HUES6 (cell line): ENCODE data around the gene MRPL54.

ENCODE experiments used
- H3K27ac ChIP-seq: 2 replicates; pipeline ENCODE4 v1.7.0; 2013; ENCODE audit warnings: low read depth, mild to moderate bottlenecking, low read length, inconsistent platforms
- H3K27me3 ChIP-seq: 2 replicates; pipeline ENCODE4 v1.6.1; 2013; ENCODE audit warnings: low read length; ENCODE audit not compliant: control insufficient read depth, insufficient read depth
- H3K36me3 ChIP-seq: 2 replicates; pipeline ENCODE4 v1.6.1; 2013; ENCODE audit warnings: low read length; ENCODE audit not compliant: control insufficient read depth, insufficient read depth
- H3K4me1 ChIP-seq: 2 replicates; pipeline ENCODE4 v1.6.1; 2013; ENCODE audit warnings: low read length; ENCODE audit not compliant: control insufficient read depth, insufficient read depth
- H3K4me3 ChIP-seq: 2 replicates; pipeline ENCODE4 v1.5.1; 2013; ENCODE audit warnings: low read depth, low read length
- H3K9ac ChIP-seq: one replicate; pipeline ENCODE4 v1.6.1; 2013; ENCODE audit warnings: mild to moderate bottlenecking, low read length
- H3K9me3 ChIP-seq: 2 replicates; pipeline ENCODE4 v1.6.1; 2013; ENCODE audit warnings: low read depth, low read length; ENCODE audit not compliant: control insufficient read depth, insufficient read depth

The MRPL54 gene

DNA sequence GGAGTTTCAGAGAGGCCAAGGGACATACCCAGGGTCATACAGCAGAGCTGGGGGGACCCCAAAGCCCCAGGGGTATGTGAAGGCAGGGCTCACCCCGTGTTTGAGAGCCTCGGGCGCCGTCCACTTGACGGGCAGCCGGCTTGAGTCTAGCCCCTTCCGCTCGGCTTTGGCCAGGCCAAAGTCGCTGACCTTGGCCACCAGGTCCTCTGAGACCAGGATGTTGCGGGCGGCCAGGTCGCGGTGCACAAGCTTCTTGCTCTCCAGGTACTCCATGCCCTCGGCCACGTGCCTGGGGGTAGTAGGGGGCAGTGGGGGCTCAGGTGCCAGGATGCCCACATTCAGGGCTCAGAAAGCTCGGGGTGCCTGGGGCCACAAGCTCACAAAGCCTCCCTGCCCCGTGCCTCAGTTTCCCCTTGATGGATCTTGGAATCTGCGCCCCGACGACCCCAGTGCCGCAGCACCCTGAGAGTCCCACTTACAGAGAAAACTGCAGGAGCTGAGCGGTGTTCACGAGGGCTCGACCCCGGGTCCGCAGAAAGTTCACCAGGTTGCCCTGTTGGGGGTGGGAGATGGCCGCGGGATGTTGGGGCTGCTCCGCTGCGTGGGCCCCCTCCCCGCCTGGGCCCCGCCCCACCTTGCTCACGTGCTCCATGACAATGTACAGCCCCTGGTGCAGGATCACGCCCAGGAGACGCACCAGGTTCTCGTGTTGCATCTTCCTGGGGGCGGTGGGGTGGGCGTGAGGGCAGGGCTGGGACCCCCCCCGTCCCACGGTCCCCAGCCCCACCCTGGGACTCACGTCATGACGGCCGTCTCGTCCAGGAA lies 16.6 kb downstream of the MRPL54 start:
- Histone ChIP-seq H3K27me3 (peaks cover 5% of the 10 kb centered on the region), H3K27ac (no peak overlapping the region), H3K9me3 (peaks cover 22% of the 10 kb centered on the region), H3K36me3 (peaks cover 8% of the 10 kb centered on the region; the same call in 1 of the 2 replicates), H3K4me1 (no peaks in the 10 kb centered on the region), H3K4me3 (no peak overlapping the region), H3K9ac (no peak overlapping the region)

DNA sequence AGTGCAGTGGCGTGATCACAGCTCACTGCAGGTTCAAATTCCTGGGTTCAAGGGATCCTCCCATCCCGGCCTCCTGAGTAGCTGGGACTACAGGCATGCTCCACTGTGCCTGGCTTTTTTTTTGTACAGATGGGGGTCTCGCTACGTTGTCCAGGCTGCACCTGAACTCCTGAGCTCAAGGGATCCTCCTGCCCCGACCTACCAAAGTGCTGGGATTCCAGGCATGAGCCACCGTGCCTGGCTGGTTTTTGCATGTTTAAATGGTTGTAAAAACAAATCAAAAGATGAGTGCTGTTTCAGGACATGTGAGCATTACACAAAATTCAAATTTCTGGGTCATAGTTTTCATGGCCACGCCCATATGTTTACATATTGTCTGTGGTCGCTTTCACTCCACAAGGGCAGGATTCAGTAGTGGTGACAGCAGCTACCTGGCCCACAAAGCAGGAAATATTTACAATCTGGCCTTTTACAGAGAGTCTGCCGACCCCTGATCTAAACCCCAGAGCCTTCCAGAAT lies 18.4 kb downstream of the MRPL54 start:
- H3K9me3 ChIP-seq = peaks cover 22% of the 10 kb centered on the region
- H3K4me1 ChIP-seq = peaks cover 9% of the 10 kb centered on the region; the same call in 1 of the 2 replicates
- peaks cover 8% of the 10 kb centered on the region; the same call in 1 of the 2 replicates for H3K36me3 ChIP-seq
- H3K27ac ChIP-seq = no peak overlapping the region
- H3K4me3 ChIP-seq = no peak overlapping the region
- peaks cover 23% of the 10 kb centered on the region for H3K27me3 ChIP-seq
- no peak overlapping the region for H3K9ac ChIP-seq

DNA sequence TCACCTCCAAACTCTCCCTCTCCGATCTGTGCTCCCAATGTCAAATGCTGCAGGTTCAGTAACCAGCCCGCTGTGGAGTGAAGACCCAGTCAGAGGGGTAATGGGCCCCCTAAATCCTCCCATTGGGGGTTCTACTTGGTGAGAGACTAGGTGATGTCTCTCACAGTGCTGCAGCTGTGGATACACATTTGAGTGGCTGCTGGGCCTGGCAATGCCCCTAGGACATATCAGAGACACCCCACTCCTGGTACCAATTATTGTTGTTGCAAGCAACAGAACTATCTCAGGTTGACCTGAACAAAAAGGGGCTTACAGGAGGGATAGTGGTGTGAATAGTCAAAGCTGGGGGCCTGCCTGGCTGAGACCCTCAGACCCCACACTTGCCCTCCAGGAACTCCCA lies 19.1 kb downstream of the MRPL54 start:
- Histone ChIP-seq H3K27me3 (peaks cover 28% of the 10 kb centered on the region), H3K9me3 (peaks cover 22% of the 10 kb centered on the region), H3K36me3 (peaks cover 8% of the 10 kb centered on the region; the same call in 1 of the 2 replicates), H3K4me3 (no peak overlapping the region), H3K9ac (no peak overlapping the region), H3K27ac (no peak overlapping the region), H3K4me1 (peaks cover 9% of the 10 kb centered on the region; the same call in 1 of the 2 replicates)

DNA sequence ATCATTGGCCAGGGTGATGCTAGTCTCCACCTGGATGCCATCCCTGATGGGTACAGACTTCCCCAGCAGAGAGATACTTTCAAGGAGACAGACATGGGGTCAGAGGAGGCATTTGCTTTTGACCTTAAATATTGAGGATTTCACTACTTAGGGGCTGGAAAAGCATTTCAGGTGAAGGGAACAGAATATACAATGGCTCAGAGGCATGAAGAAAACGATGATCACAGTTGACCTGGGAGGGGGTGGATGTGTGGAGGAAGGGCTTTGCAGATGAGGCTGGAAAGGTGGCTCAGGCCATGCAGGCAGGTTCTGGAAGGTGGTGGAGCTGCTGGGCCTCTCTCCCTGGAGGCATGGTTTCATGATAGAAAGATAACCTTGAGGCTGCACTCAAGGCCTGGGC lies 19.8 kb downstream of the MRPL54 start:
- Histone ChIP-seq H3K4me1 (peaks cover 9% of the 10 kb centered on the region; the same call in 1 of the 2 replicates), H3K27me3 (peaks cover 34% of the 10 kb centered on the region), H3K9ac (no peak overlapping the region), H3K9me3 (peaks cover 22% of the 10 kb centered on the region), H3K4me3 (no peak overlapping the region), H3K36me3 (peaks cover 8% of the 10 kb centered on the region; the same call in 1 of the 2 replicates), H3K27ac (no peak overlapping the region)

DNA sequence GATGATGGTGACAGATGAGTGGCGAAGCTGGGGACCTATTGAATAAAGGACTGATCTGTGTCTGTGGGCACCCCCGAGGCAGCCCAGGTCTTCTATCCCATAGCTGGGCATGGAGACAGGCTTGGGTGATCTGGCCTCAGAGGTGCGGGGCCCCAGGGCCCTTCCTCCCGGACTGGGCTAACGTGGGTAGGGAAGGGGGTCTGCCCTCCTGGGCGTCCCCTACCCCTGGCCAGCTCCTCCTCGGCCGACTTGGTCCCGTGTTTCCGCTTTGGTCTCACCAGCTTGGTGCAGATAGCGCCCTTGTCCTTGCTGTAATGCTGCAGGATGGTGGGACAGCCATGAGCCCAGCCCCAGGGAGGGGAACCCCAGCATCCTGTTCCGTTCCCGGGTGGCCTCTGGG lies 20.4 kb downstream of the MRPL54 start:
- Histone ChIP-seq H3K4me1 (peaks cover 9% of the 10 kb centered on the region; the same call in 1 of the 2 replicates), H3K27me3 (peaks cover 34% of the 10 kb centered on the region), H3K9me3 (peaks cover 22% of the 10 kb centered on the region), H3K27ac (no peak overlapping the region), H3K36me3 (peaks cover 8% of the 10 kb centered on the region; the same call in 1 of the 2 replicates), H3K4me3 (no peak overlapping the region), H3K9ac (no peak overlapping the region)

DNA sequence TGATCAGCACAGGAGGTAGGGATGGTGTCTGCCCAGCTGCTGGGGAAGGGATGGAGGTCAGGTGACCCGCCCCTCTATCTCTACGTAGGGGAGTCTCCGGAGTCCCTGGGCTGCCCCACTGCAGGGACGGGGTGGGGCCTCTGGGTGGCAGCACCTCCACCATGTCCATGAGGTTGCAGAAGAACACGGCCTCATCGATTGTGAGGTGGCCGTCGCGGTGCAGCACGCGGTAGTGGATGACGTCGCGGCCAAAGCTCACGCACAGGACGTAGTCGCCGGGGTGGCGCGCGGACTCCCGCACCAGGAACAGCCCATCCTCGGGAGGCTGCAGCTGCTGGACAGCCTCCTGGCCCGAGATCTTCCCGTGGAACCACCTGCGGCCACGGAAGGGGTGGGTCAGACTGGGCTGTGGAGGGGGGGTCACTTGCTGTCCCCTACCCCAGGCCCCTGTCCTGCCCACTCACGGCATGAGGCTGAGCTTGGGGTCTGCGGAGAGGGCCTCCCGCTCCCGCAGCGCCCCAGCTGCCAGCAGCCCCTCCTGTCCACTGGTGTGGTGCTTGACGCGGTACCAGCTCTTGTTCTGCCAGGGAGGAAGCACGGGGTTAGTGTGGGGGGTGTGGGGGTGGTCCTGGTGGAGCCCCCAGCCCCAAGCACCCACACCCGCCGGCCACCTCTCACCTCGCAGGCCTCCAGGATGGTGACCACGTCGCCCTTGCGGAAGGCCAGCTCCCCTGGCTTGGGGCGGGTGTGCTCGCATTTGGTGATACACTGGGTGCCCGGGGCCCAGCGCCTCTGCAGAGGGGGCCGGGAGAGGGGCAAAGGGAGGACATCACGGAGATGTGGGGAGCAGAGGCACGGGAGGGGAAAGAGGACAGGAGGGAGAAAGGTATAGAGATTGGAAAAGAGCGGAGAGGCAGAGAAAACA lies 21.4 kb downstream of the MRPL54 start:
- no peak overlapping the region for H3K9ac ChIP-seq
- H3K4me1 ChIP-seq = peaks cover 9% of the 10 kb centered on the region; the same call in 1 of the 2 replicates
- no peak overlapping the region for H3K4me3 ChIP-seq
- peaks cover 22% of the 10 kb centered on the region for H3K9me3 ChIP-seq
- no peak overlapping the region for H3K27ac ChIP-seq
- H3K36me3 ChIP-seq = peaks cover 8% of the 10 kb centered on the region; the same call in 1 of the 2 replicates
- H3K27me3 ChIP-seq = peaks cover 34% of the 10 kb centered on the region

DNA sequence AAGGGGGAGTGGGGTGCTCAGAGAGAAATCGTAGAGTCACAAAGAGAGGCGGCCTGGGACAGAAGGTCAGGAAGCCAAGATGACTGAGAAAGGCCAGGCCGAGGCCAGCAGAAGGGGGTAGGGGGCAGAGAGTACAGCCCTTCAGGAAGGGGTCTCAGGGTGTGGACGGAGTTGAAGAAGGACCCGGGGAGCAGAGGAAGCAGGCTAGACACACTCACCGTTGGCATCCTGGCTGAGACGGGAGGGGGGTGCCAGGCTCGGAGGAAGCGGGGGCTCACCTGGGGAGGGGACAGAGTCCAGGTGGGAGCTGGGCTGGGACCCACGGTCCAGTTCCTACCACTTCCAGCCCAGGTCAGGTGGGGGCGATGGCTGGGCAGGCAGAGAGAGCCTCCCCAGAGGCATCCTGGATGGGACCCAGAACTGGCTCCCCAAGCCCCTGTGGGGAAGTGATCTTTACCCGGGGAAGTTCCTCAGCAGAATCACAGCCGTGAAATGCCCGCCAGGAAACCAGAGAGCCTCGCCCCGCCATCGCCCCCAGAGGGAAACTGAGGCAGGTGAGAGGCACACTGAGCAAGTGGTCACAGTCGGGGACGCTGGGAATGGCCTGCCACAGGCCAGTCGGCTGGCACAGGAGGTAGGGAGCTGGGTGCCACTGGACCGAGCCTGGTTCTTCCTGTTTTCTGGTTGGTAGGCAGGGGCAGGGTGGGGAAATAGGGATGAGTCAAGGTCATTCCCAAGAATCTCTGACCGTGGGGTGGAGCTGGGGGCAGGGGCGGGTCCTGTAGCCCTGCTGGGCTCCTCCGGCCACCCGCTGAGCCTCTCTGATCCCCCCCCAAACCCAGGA lies 22.3 kb downstream of the MRPL54 start:
- H3K9me3 ChIP-seq = peaks cover 22% of the 10 kb centered on the region
- no peak overlapping the region for H3K9ac ChIP-seq
- peaks cover 34% of the 10 kb centered on the region for H3K27me3 ChIP-seq
- H3K36me3 ChIP-seq = peaks cover 8% of the 10 kb centered on the region; the same call in 1 of the 2 replicates
- H3K27ac ChIP-seq = no peak overlapping the region
- H3K4me3 ChIP-seq = peak overlapping the region; percentile 71
- H3K4me1 ChIP-seq = peaks cover 9% of the 10 kb centered on the region; the same call in 1 of the 2 replicates

DNA sequence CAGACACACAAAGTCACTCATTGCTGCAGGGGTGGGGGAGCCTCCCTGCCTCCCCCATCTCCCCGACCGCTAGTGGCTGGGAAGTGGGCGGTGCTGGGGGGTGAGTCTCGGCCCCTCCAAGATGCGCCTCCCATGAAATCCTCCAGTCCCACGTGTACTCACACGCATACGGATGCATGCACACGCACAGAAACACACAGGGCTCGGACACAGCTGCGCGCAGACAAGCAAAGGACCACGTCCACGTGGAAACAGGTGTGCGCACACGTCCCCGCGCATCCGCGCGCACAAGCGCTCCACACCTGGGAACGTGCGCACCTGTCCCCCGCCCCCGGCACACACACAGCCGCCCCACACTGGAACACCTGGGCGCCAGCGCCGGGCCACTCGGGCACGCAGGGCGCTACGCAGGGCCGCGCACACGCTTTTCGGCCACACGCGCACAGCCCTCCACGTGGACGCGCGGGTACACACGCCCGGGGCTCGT lies 23.0 kb downstream of the MRPL54 start:
- Histone ChIP-seq H3K36me3 (peaks cover 8% of the 10 kb centered on the region; the same call in 1 of the 2 replicates), H3K27ac (no peak overlapping the region), H3K4me3 (peak overlapping the region; percentile 71)

DNA sequence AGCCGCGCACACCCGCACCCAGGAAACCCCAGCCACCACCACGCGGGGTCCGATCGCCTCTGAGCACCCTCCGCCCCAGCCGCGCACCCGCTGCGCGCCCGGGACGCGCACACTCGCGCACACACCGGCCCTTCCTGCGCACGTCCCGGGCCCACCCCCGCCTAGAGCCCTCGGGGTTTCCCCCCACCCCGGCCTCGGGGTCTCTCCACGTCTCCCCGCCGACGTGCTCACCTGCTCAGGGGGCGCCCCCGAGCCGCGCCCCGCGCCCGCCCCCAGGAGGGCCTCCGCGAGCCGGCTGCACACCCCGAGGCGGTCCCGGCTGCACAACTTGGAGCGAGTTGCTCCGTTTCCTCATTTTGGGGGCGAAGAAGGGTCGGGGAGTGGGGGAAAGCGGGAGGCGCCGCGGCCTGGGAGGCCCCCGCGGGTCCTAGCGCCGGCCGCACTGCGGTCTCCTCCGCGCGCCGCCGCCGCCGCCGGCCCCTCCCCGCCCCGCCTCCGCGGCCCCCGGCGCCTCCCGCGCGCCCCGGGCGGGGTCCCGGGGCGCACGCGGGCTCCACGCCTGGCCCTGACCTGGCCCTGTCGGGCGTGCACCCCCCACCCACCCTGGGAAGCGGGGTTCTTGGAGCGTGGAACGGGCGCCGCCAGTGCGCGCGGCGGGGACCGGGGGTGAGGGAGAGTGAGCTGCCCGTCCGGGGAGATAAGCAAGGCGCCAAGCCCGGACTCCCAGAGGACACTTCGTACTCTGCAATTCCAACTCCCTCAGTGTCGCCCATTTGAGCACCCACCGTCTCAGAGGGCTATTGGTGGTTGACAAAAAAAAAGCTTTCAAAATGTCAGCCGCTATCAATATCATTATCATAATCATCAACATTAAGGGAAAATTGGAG lies 23.7 kb downstream of the MRPL54 start, which contains the start of gene MATK:
MATK (minus strand) TSS at position 444 of the 887 bp plus-strand sequence. CDS start 1,246 bp downstream, outside the sequence.
- Histone ChIP-seq H3K4me3 (peak within 1 kb of the TSS; percentile 71), H3K4me1 (peaks cover 9% of the 10 kb centered on the region; the same call in 1 of the 2 replicates), H3K27me3 (peaks cover 45% of the 10 kb centered on the region), H3K36me3 (peaks cover 8% of the 10 kb centered on the region; the same call in 1 of the 2 replicates), H3K9ac (peak within 1 kb of the TSS; percentile 65), H3K9me3 (peaks cover 15% of the 10 kb centered on the region), H3K27ac (no peak within 1 kb of the TSS)

More for the DNA sequence above, 23.0 kb downstream of the MRPL54 start:
- peak overlapping the region; percentile 65 for H3K9ac ChIP-seq
- H3K4me1 ChIP-seq = peaks cover 9% of the 10 kb centered on the region; the same call in 1 of the 2 replicates
- H3K9me3 ChIP-seq = peaks cover 22% of the 10 kb centered on the region
- peaks cover 40% of the 10 kb centered on the region for H3K27me3 ChIP-seq
